Gastrocnemius medialis (tissue), 4 donors: ENCODE measurements around the gene GNB3. TPM values are rescaled to one million over a fixed set of nuclear protein-coding genes. Genes with fewer than 3 reads are reported as not detected.
"Not testable (repeated sequence)": the region's sequence is repeated elsewhere in the genome, so short reads cannot be mapped to it uniquely, and the experiment has no call there.

Experiments
- ATAC-seq, 2 donors: fragments of 150-250 bp; one replicate each; pipeline ENCODE4 v1.9.1; 2016
- DNase-seq, 2 donors: peaks; one replicate each; pipeline ENCODE4 v3.0.0-alpha.2; 2019
- H3K27ac ChIP-seq, 4 donors: fragments of 200-600 bp; sonication (generic); 1 replicate in 1 of 4; 2 replicates in 3 of 4; pipeline ENCODE4 v1.5.1; 2016 to 2018; ENCODE audit warnings: mild to moderate bottlenecking in 2 of 4, moderate library complexity in 1 of 4
- H3K27me3 ChIP-seq, 3 donors: fragments of 200-600 bp; sonication (generic) in 2 of 3; 1 replicate in 1 of 3; 2 replicates in 2 of 3; pipeline versions ENCODE4 v1.5.1 to v1.6.0; 2016 to 2019; ENCODE audit warnings: mild to moderate bottlenecking in 1 of 3, moderate library complexity in 1 of 3
- H3K36me3 ChIP-seq, 2 donors: fragments of 200-600 bp; sonication (generic) in 1 of 2; one replicate each; pipeline ENCODE4 v1.5.1; 2017 to 2018
- H3K4me1 ChIP-seq, 2 donors: fragments of 200-600 bp; sonication (generic) in 1 of 2; one replicate each; pipeline ENCODE4 v1.5.1; 2016 to 2017; ENCODE audit warnings: mild to moderate bottlenecking in 2 of 2
- H3K4me3 ChIP-seq, 4 donors: fragments of 200-600 bp; sonication (generic) in 3 of 4; 1 replicate in 1 of 4; 2 replicates in 3 of 4; pipeline ENCODE4 v1.5.1; 2016 to 2019; ENCODE audit warnings: mild to moderate bottlenecking in 2 of 4
- H3K9me3 ChIP-seq, 3 donors: fragments of 200-600 bp; sonication (generic) in 2 of 3; 1 replicate in 1 of 3; 2 replicates in 2 of 3; pipeline ENCODE4 v1.5.1; 2016 to 2019
- CTCF ChIP-seq, 5 experiments: fragments of 450-650 bp in 3 of 5; fragments of 200-600 bp in 2 of 5; sonication (generic) in 2 of 5; IDR thresholded peaks in 4 of 5; conservative IDR thresholded peaks in 1 of 5; 1 replicate in 4 of 5; 2 replicates in 1 of 5; pipeline ENCODE4 v1.5.1; 2016 to 2019; ENCODE audit warnings: antibody characterized with exemption in 5 of 5, mild to moderate bottlenecking in 3 of 5, moderate library complexity in 3 of 5
- POLR2A ChIP-seq, 2 donors: fragments of 450-650 bp; IDR thresholded peaks; one replicate each; pipeline ENCODE4 v1.6.1; 2017; ENCODE audit warnings: antibody characterized with exemption in 2 of 2, mild to moderate bottlenecking in 2 of 2, moderate library complexity in 2 of 2
- in situ Hi-C, 4 donors: fragments of 200-750 bp; cut with MboI; loops; one replicate each; pipeline versions ENCODE4 v1.15.0 to v1.8.0; 2017; ENCODE audit warnings: low sequenced_read_pairs in 4 of 4
- intact Hi-C: fragments of 100-400 bp; cut with DNase I; formaldehyde crosslinking; loops from one replicate; pipeline ENCODE4 v1.15.1; 2023; ENCODE audit warnings: low total_unique reads
- total RNA-seq, 4 donors: library from RNA; depleted of rRNA; stranded (reverse); fragments of >200 nt; gene quantifications; one replicate each; pipeline versions ENCODE4 v1.1.0 to v1.2.3, GENCODE V29; 2016

GNB3 gene
- total RNA-seq, 4 donors from 2014 or later: not detected

DNA sequence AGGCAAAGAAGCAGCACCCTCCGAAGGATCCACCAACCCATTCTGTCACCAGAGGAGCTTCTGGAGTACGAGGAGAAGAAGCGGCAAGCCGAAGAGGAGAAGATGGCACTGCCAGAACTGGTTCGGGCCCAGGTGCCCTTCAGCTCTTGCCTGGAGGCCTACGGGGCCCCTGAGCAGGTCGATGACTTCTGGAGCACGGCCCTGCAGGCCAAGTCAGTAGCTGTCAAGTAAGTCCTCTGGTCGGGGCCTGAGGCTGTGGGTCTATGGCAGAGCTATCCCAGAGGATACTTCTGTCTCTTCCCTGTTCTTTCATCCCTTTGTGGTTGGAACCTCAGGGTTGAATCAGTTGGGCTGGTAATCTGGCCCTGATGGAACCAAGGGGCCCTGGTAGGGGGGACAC, 20.7 kb downstream of the GNB3 start:
- intact Hi-C loops: no loop called here
- Histone ChIP-seq H3K36me3 (peaks cover 0 to 99% of the 10 kb centered on the region in 2 donors), H3K27me3 (no peaks in the 10 kb centered on the region), H3K4me1 (peaks cover 0 to under 1% of the 10 kb centered on the region in 2 donors), H3K4me3 (no peak overlapping the region), H3K9me3 (no peaks in the 10 kb centered on the region), H3K27ac (no peak overlapping the region)
- TF ChIP-seq POLR2A (IDR thresholded peaks at IDR 0.05) (no peak), CTCF (IDR thresholded peaks at IDR 0.05 in 4 of 5, conservative IDR thresholded peaks at IDR 0.05 in 1 of 5) (no peak)
- ATAC-seq (no peak), DNase-seq (no peak)
- in situ Hi-C loops: no loop called here

GRCh38 chr12:6863033-6863432, 22.3 kb downstream of the GNB3 start:
- Histone ChIP-seq H3K27ac (no peak overlapping the region), H3K4me3 (no peak overlapping the region), H3K27me3 (no peaks in the 10 kb centered on the region), H3K9me3 (no peaks in the 10 kb centered on the region), H3K36me3 (peaks cover 0 to 82% of the 10 kb centered on the region in 2 donors), H3K4me1 (peaks cover 6 to 7% of the 10 kb centered on the region in 2 donors)
- no peak for DNase-seq
- TF ChIP-seq CTCF (IDR thresholded peaks at IDR 0.05 in 4 of 5, conservative IDR thresholded peaks at IDR 0.05 in 1 of 5) (no peak), POLR2A (IDR thresholded peaks at IDR 0.05) (no peak)
- ATAC-seq: no peak
- in situ Hi-C loops: no loop called here
- intact Hi-C loops: no loop called here

DNA sequence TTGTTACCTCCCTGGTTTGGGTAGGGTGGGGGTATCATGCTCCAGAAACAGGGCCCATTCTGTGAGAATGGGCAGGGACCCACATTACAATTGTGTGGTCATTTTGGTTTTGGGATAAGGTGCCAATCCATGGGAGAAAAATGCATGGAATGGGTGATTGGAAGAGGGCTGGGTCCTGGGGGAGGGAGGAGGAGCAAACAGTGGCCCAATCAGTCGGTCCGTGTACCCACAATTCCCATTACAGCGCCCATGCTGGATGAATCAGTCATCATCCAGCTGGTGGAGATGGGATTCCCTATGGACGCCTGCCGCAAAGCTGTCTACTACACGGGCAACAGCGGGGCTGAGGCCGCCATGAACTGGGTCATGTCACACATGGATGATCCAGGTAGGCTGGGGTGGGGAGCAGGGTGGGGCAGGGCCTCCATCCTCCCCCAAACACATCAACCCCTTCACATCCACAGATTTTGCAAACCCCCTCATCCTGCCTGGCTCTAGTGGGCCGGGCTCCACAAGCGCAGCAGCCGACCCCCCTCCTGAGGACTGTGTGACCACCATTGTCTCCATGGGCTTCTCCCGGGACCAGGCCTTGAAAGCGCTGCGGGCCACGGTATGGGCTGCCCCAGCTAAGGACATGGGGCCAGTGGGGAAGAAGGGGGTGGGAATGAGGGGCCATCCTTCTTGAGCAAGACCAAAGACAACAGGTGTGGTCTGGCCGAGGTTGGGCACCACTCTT, 23.0 kb downstream of the GNB3 start:
- ATAC-seq (no peak), DNase-seq (no peak)
- Histone ChIP-seq H3K27me3 (no peaks in the 10 kb centered on the region), H3K9me3 (no peaks in the 10 kb centered on the region), H3K36me3 (peaks cover 0 to 75% of the 10 kb centered on the region in 2 donors), H3K4me1 (peaks cover 13 to 14% of the 10 kb centered on the region in 2 donors), H3K4me3 (no peak overlapping the region), H3K27ac (no peak overlapping the region)
- TF ChIP-seq CTCF (IDR thresholded peaks at IDR 0.05 in 4 of 5, conservative IDR thresholded peaks at IDR 0.05 in 1 of 5) (no peak), POLR2A (IDR thresholded peaks at IDR 0.05) (no peak)
- in situ Hi-C loops (no loop called here), intact Hi-C loops (no loop called here)

DNA sequence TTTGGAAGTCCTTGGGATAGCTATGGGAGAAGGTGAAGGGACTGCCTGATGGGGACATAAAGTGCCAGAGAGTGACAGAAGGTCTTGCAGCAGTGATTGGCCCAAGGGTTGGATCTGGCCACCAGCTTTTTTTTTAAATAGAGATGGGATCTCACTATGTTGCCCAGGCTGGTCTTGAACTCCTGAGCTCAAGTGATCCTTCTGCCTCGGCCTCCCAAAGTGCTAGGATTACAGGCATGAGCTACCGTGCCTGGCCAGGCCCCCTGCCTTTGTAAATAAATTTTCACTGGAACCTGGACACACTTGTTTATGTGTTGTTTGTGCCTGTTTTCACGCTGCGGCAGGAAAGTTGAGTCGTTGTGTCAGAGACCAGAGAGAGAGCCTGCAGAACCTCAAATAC, 24.6 kb downstream of the GNB3 start:
- intact Hi-C loops: loop anchor here (5.0 kb wide), 1 partner anchor 77 kb away; the partner anchor contains the start of genes C12orf57 and RNU7-1
- H3K4me3 ChIP-seq, ATAC-seq, H3K27me3 ChIP-seq, H3K27ac ChIP-seq, in situ Hi-C loops, DNase-seq, H3K9me3 ChIP-seq: not testable (repeated sequence)
- H3K36me3 ChIP-seq: peaks cover 0 to 68% of the 10 kb centered on the region in 2 donors
- peaks cover 25 to 27% of the 10 kb centered on the region in 2 donors for H3K4me1 ChIP-seq

DNA sequence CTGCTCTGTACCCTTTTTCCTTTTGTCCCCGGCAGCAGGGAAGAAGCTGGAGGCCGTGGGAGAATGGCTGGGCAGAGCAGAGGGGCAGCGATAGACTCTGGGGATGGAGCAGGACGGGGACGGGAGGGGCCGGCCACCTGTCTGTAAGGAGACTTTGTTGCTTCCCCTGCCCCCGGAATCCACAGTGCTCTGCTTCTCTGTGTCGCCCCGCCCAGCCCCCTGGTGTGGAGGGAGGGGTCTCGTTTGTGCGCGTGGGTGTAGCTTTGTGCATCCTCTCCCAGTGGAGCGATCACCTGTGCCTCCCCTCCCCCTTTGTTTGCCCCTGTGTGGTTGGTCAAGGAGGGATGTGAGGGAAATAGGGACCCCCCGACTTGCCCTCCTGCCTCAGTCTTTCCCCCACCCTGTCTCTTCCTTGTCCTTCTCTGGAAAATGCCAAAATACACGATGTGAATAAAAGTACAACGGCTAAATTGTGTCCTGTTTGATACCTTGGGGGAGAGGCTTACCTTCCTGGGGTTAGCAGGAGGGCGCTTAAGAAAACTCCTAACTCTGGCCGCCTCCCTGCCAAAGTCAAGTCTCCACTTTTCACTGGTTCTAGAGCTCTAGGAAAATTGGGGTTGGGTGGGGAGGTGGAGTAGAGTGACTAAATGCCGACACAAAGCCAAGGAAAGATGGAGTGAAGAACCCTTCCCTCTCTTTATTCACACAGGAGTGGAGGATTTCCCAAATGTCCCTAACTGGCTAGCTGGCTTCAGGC, 25.6 kb downstream of the GNB3 start:
- in situ Hi-C loops: no loop called here
- H3K9me3 ChIP-seq: no peaks in the 10 kb centered on the region
- TF ChIP-seq CTCF (IDR thresholded peaks at IDR 0.05 in 4 of 5, conservative IDR thresholded peaks at IDR 0.05 in 1 of 5) (no peak), POLR2A (IDR thresholded peaks at IDR 0.05) (no peak)
- DNase-seq (no peak), ATAC-seq (no peak)
- H3K27ac ChIP-seq: peak overlapping the region; percentile 93 to 100 (median 99)
- peaks cover 25 to 30% of the 10 kb centered on the region in 2 donors for H3K4me1 ChIP-seq
- peaks cover 0 to 68% of the 10 kb centered on the region in 2 donors for H3K36me3 ChIP-seq
- intact Hi-C loops: loop anchor here (2.0 to 5.0 kb wide), 2 partner anchors 58 to 76 kb away; partner anchors contain the start of genes C12orf57 and RNU7-1
- H3K4me3 ChIP-seq: peak overlapping the region in 3 of 4 donors; percentile 74 to 99 (median 98)
- H3K27me3 ChIP-seq: no peaks in the 10 kb centered on the region
